ENCODE measurements around the gene AUTS2. TPM values are rescaled to one million over a fixed set of nuclear protein-coding genes. Genes with fewer than 3 reads are reported as not detected.

The AUTS2 gene
- total RNA-seq, 1 experiment from 2014 or later = 42.1 TPM

DNA sequence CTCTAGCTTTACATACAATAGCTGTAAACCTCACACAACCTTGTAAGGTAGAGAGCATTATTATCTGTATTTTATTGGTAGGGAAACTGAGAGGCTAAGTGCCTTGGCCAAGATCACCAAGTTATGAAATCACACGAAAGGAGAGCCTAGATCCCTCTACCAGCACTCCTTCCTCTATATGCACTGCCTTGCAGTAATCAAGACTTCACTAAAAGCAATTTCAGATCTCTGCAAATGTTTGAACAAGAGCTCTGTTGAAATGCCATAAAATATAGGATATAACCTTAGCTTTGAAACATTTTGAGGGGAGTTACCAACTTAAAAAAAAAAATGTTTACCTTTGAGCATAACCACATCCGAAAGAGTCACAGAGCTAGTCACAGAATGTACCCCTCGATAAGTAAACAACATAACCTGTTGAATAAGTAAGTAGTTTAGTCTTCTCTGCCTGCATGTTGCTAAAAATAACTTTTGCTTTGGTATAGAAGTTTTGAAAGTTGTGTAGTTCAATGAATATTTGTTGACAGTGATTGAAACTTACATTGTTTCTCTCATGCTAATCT lies 709.4 kb downstream of the AUTS2 start:
- ChIA-PET POLR2A (ENCODE audit: low non-redundant PET) (no interaction called here), CTCF (no interaction called here)
- no peaks in the 10 kb centered on the region for H3K36me3 ChIP-seq (ENCODE audit: insufficient read depth, low read length, poor library complexity, severe bottlenecking)
- no peak overlapping the region for H3K27ac ChIP-seq (ENCODE audit: low read depth, low read length, poor library complexity, severe bottlenecking)
- H3K27me3 ChIP-seq (replicated peaks; ENCODE audit: insufficient read depth, low read depth, low read length, poor library complexity) = no peaks in the 10 kb centered on the region
- intact Hi-C loops (cut with micrococcal nuclease; ENCODE audit: unreplicated experiment) = loop anchor here (10.0 kb wide), 1 partner anchor 147 kb away; no protein-coding TSS in a partner anchor
- peaks cover 4% of the 10 kb centered on the region for H3K4me1 ChIP-seq (ENCODE audit: insufficient read depth, low read length, poor library complexity, severe bottlenecking)
- no peaks in the 10 kb centered on the region for H3K9me3 ChIP-seq (ENCODE audit: low read depth, low read length, poor library complexity, severe bottlenecking)
- H3K4me3 ChIP-seq (ENCODE audit: low read depth, low read length, poor library complexity, severe bottlenecking) = no peak overlapping the region
- no peak for DNase-seq (ENCODE audit: low spot score)
- BruUV-seq (replicated peaks) = no TSS peak
- TF ChIP-seq EZH2 (IDR thresholded peaks at IDR 0.05; ENCODE audit: borderline replicate concordance, low read depth, low read length, poor library complexity, severe bottlenecking) = no peak
- TF ChIP-seq, protein P1, sequence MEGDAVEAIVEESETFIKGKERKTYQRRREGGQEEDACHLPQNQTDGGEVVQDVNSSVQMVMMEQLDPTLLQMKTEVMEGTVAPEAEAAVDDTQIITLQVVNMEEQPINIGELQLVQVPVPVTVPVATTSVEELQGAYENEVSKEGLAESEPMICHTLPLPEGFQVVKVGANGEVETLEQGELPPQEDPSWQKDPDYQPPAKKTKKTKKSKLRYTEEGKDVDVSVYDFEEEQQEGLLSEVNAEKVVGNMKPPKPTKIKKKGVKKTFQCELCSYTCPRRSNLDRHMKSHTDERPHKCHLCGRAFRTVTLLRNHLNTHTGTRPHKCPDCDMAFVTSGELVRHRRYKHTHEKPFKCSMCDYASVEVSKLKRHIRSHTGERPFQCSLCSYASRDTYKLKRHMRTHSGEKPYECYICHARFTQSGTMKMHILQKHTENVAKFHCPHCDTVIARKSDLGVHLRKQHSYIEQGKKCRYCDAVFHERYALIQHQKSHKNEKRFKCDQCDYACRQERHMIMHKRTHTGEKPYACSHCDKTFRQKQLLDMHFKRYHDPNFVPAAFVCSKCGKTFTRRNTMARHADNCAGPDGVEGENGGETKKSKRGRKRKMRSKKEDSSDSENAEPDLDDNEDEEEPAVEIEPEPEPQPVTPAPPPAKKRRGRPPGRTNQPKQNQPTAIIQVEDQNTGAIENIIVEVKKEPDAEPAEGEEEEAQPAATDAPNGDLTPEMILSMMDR (conservative IDR thresholded peaks at IDR 0.05; ENCODE audit: low read depth, low read length) = no peak

DNA sequence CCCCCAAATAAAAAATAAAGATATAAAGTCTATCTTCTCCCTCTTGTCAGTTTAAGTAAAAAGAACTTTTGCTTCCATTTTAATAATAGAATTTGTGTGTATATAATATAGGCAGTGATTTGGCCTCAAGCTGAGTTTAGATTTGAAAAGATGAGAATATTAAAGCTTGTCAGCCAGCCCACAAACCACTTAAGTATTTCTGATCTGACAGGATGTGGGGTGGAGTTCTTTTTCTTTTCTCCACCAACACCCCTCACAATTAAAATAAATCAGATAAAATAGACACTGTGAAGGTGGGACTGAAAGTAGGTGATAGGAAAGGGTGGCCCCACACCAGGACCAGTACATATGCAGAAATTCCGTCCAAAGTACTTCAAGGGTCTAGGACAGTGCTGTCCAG lies 714.1 kb downstream of the AUTS2 start:
- Histone ChIP-seq H3K9me3 (ENCODE audit: low read depth, low read length, poor library complexity, severe bottlenecking) (no peaks in the 10 kb centered on the region), H3K27ac (ENCODE audit: low read depth, low read length, poor library complexity, severe bottlenecking) (no peak overlapping the region), H3K4me1 (ENCODE audit: insufficient read depth, low read length, poor library complexity, severe bottlenecking) (no peaks in the 10 kb centered on the region), H3K4me3 (ENCODE audit: low read depth, low read length, poor library complexity, severe bottlenecking) (no peak overlapping the region), H3K36me3 (ENCODE audit: insufficient read depth, low read length, poor library complexity, severe bottlenecking) (no peaks in the 10 kb centered on the region), H3K27me3 (replicated peaks; ENCODE audit: insufficient read depth, low read depth, low read length, poor library complexity) (no peaks in the 10 kb centered on the region)
- ChIA-PET POLR2A (ENCODE audit: low non-redundant PET) (no interaction called here), CTCF (no interaction called here)
- BruUV-seq (replicated peaks) = no TSS peak
- intact Hi-C loops (cut with micrococcal nuclease; ENCODE audit: unreplicated experiment) = no loop called here
- no peak for DNase-seq (ENCODE audit: low spot score)
- no peak for TF ChIP-seq EZH2 (IDR thresholded peaks at IDR 0.05; ENCODE audit: borderline replicate concordance, low read depth, low read length, poor library complexity, severe bottlenecking)
- TF ChIP-seq, protein P1 (conservative IDR thresholded peaks at IDR 0.05; ENCODE audit: low read depth, low read length) = no peak

DNA sequence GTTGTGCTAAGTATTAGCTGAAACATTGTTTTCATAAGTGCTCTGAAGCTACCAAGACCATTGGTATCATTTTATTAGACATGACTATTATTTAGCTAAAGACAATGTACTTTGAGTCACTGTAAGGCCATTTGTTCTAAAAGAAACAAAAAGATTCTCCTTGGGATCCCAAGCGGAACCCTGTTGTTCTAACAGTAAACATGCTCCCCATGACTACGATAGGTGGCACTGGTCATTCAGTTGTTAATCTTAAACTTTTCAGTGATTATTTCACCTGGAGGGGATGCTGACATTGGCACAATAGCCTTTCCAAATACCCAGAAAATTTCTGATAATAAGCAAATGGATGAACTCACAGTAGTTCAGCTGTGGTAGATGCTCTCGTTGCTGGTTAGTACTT lies 715.0 kb downstream of the AUTS2 start:
- BruUV-seq (replicated peaks) = no TSS peak
- H3K9me3 ChIP-seq (ENCODE audit: low read depth, low read length, poor library complexity, severe bottlenecking) = no peaks in the 10 kb centered on the region
- H3K36me3 ChIP-seq (ENCODE audit: insufficient read depth, low read length, poor library complexity, severe bottlenecking) = no peaks in the 10 kb centered on the region
- ChIA-PET POLR2A (ENCODE audit: low non-redundant PET) (no interaction called here), CTCF (no interaction called here)
- TF ChIP-seq, protein P1 (conservative IDR thresholded peaks at IDR 0.05; ENCODE audit: low read depth, low read length) = no peak
- TF ChIP-seq EZH2 (IDR thresholded peaks at IDR 0.05; ENCODE audit: borderline replicate concordance, low read depth, low read length, poor library complexity, severe bottlenecking) = no peak
- H3K27ac ChIP-seq (ENCODE audit: low read depth, low read length, poor library complexity, severe bottlenecking) = no peak overlapping the region
- H3K4me1 ChIP-seq (ENCODE audit: insufficient read depth, low read length, poor library complexity, severe bottlenecking) = no peaks in the 10 kb centered on the region
- no peaks in the 10 kb centered on the region for H3K27me3 ChIP-seq (replicated peaks; ENCODE audit: insufficient read depth, low read depth, low read length, poor library complexity)
- intact Hi-C loops (cut with micrococcal nuclease; ENCODE audit: unreplicated experiment) = no loop called here
- DNase-seq (ENCODE audit: low spot score) = no peak
- H3K4me3 ChIP-seq (ENCODE audit: low read depth, low read length, poor library complexity, severe bottlenecking) = no peak overlapping the region

Measured in A673 (cell line).